ENCODE data around the gene VCPKMT. TPM values are rescaled to one million over a fixed set of nuclear protein-coding genes. Genes with fewer than 3 reads are reported as not detected.

The VCPKMT gene
- total RNA-seq, 1 experiment from 2014 or later, result 9.9 TPM

GRCh38 chr14:50067723-50068495 lies 48.5 kb downstream of the VCPKMT start:
- DNase-seq (ENCODE audit: low spot score), result peak; percentile 69

- DNase-seq (ENCODE audit: low spot score), result no peak
Measured at GRCh38 chr14:50065583-50065982, 50.8 kb downstream of the VCPKMT start.

GRCh38 chr14:50064993-50065392 lies 51.4 kb downstream of the VCPKMT start:
- no peak for DNase-seq (ENCODE audit: low spot score)

GRCh38 chr14:50063876-50064420 lies 52.4 kb downstream of the VCPKMT start:
- DNase-seq (ENCODE audit: low spot score), result no peak

- peak; percentile 82 for DNase-seq (ENCODE audit: low spot score)
Measured at GRCh38 chr14:50062438-50063085, 53.8 kb downstream of the VCPKMT start.

- DNase-seq (ENCODE audit: low spot score), result peak; percentile 71
Measured at GRCh38 chr14:50061664-50062437, 54.5 kb downstream of the VCPKMT start.

GRCh38 chr14:50060871-50061663 lies 55.3 kb downstream of the VCPKMT start:
- peak; percentile 74 for DNase-seq (ENCODE audit: low spot score)

GRCh38 chr14:50059763-50060616 lies 56.4 kb downstream of the VCPKMT start:
- DNase-seq (ENCODE audit: low spot score), result no peak

Other genes starting within 250 kb of the VCPKMT start
- gene ARF6, start 223.5 kb downstream of the VCPKMT start, total RNA-seq (2014; rRNA removed; shearing (Covaris generic)), result 51.6 and 51.9 TPM in 2 replicates
- gene SOS2, start 115.0 kb upstream of the VCPKMT start, total RNA-seq (2014; rRNA removed; shearing (Covaris generic)), result 12.8 and 12.9 TPM in 2 replicates
- gene L2HGDH, start 195.7 kb upstream of the VCPKMT start, total RNA-seq (2014; rRNA removed; shearing (Covaris generic)), result 3.3 and 3.7 TPM in 2 replicates
- 2.3 and 3.5 TPM in 2 replicates for gene DMAC2L, start 195.8 kb upstream of the VCPKMT start, total RNA-seq (2014; rRNA removed; shearing (Covaris generic))

Measured in A172 (cell line).